ENCODE results near the gene OTOGL.
A peak's percentile ranks its signal among the peaks of the same experiment; 100 is the strongest.

OTOGL gene

GRCh38 chr12:80099259-80099658 is at the start of gene OTOGL:
TSS of gene OTOGL (plus strand) at chr12:80099537. CDS start at chr12:80209432, 109,895 bp downstream.
- no peak for DNase-seq (ENCODE audit: low read depth in 4 of 4, low spot score in 1 of 4)

DNA sequence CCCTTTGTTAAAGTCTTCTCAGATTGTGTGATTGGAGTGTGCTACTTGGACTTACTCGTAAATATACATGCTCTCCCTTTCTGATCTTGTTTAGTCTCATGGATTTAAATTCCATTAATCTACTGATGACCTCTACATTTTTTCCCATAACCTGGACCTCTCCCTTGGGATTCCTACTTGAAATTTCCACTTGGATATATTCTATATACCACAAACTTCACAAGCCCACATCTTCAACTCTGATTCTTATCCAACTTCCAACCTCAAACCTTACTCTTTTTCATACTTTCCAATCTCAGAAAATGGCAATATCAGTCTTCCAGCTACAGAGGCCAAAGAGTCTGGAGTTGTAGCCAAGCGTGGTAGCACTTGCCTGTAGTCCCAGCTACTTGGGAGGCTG is 49.1 kb upstream of the OTOGL start:
- DNase-seq (ENCODE audit: low read depth in 4 of 4, low spot score in 1 of 4) = no peak

DNA sequence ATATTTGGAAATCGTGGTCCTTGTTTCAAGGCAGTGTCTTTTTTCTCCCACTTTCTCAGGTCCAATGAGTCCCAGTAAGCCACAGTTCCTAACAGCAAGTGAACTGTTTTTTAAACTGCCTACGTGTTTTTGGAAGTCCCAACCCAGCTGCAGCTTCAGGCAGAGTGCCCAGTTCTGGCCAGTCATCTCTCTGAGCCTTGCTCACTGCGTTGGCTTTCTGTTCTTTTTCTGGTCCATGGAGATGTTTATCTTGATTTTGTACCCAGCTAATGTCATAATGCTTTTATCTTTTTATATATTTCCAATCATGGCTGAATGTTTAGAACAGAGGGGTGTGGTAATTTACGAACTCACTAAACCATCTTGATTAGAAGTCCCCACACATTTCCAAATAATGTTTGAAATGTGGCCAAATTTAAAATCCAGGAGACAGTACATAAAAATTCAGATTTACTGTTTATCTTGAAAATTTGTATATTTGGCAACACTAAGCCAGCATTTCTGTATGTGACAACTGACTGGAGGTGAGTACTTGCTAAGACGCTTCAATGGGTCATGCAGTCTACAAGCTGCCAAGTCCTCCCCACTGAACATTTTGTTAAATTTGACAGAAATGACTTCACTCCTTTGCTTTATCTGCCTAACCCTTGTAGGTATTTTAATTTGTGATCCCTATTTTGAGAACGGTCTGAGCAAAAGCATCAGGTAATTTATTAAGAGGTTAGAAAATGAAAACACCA is 46.1 kb upstream of the OTOGL start:
- DNase-seq (ENCODE audit: low read depth in 4 of 4, low spot score in 1 of 4) = no peak

DNA sequence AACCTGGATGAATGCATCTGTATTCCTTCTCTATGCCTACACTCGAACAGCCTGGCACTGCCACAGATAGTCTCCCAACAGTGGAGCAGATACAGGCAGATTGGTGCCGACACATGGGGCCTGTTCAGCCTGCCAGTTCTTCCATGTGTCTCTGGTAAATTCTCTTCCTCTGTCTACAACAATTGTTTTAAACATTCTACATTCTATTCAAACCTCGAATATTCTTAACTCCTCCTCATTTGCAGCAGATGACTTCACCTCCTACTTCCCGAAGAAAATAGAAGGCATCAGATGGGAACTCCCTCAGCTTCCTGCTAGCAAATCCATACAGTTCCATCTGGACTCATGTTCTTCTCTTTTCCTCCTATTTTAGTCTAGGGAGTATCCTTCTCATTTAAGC is 43.1 kb upstream of the OTOGL start:
- no peak for DNase-seq (ENCODE audit: low read depth in 4 of 4, low spot score in 1 of 4)

DNA sequence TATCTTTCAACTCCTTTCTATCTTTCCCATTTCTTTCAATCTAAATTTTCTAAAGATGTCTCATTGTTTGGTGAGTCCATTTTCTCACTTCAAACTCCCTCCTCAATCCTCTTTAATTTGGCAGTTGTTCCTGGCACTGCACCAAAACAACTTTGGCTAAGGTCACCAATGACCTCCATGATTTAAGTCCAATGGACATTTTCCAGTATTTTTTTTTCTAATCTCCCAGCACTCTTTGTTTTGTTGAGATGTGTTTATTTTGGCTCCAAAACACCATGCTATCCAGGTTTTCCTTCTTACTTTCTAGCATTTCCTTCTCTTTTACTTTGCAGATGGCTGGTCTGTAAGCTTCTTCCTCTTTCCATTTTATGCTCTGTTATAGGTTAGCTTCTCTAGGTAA is 42.5 kb upstream of the OTOGL start:
- no peak for DNase-seq (ENCODE audit: low read depth in 4 of 4, low spot score in 1 of 4)

- no peak for DNase-seq (ENCODE audit: low read depth in 4 of 4, low spot score in 1 of 4)
These were observed 40.8 kb upstream of the OTOGL start for GRCh38 chr12:80058586-80058985.

- DNase-seq (ENCODE audit: low read depth in 4 of 4, low spot score in 1 of 4) = no peak
These were observed 40.2 kb upstream of the OTOGL start for GRCh38 chr12:80059102-80059501.

DNA sequence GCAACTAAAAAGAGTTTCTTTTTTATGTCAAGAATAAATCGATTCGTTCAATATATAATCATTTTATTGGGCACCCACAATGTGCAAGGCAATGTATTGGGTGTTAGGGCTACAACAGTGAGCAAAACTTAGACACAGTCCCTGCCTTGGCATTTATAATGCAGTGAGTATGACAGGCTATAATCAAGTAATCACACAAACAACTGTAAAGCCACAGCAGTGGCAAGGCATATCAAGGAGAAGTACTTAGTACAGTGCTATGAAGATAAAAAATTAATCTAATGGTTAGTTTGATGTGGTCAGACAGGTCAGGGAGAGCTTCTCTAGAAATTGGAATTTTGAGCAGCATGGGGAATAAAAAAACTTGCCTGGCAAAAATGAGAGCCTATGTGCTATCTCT is 39.5 kb upstream of the OTOGL start:
- DNase-seq (ENCODE audit: low read depth in 4 of 4, low spot score in 1 of 4) = no peak

DNA sequence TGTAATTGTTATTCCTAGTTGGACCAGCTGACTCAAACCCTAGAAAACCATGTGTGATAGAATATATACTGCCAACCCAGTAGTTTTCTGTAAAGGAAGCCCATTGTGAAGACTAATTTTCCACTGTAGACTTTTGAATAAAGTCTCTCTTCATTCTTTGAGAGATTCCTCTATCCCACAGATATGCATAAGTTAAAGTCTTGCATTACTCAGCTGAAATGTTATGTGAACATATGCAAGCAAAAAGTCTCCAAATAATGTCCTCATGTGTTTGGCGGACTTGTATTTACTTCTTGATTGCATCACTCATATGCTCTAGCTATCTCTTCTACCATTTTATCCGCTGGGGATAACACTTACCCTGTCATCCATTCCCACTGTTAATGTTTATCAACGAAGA is 35.1 kb upstream of the OTOGL start:
- no peak for DNase-seq (ENCODE audit: low read depth in 4 of 4, low spot score in 1 of 4)

DNA sequence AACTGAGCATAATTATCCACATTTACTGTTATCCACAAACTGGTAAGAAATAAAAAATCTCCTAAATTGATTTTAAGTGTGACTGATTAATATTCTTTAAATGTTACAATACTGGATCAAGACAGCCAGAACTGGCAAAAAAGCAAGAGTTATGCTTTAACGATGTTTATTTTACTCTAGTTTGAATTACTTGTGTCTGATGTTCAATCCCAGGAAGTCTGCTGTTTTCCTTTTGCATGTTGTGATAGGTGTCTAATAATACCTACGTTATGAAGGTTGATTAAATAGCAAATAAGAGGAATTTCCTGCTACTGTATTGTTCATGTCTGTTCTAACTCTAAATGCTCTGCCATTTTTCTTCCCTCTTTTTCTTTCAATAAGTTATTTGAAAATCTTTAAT is 34.4 kb upstream of the OTOGL start:
- no peak for DNase-seq (ENCODE audit: low read depth in 4 of 4, low spot score in 1 of 4)

DNA sequence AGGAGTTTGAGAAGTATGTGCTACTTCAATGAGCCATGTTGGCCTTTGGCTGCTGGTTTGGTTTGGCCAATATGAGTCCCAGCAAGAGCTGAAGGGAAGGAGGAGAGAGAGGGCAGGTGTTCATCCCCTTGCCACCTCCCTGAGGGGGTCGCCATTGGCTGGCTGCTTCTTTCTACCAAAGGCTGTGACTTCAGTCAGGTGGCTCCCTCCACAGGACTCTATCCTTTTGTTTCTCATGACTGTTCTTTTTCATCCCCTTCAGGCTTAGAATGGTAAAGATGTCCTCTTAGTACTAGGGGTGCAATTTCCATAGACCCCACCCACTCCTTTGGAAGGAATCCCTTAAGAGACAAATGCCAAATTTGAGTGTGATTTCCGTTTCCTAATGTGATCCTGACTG is 31.2 kb upstream of the OTOGL start:
- no peak for DNase-seq (ENCODE audit: low read depth in 4 of 4, low spot score in 1 of 4)

GRCh38 chr12:80083892-80084614 is 15.3 kb upstream of the OTOGL start:
- DNase-seq (ENCODE audit: low read depth in 4 of 4, low spot score in 1 of 4) = peak in 2 of 4 experiments; percentile 4 to 7

DNA sequence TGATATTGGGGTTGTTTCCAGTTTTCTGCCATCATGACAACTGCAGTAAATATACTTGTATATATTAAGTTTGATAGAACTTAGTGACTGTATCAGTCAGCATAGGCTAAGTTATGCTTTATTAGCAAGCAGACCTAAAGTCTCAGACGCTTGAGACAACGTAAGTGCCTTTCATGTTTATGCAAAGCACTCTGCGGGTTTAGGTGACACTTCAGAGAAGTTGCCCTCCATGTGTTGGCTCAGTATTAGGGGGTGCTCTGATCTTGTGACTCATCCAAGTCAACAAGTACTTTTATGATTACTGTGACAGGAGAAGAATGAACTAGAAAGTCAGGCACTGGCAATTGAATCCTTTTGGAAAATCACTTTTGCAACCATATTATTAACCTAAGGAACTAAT is 13.3 kb upstream of the OTOGL start:
- no peak for DNase-seq (ENCODE audit: low read depth in 4 of 4, low spot score in 1 of 4)

DNA sequence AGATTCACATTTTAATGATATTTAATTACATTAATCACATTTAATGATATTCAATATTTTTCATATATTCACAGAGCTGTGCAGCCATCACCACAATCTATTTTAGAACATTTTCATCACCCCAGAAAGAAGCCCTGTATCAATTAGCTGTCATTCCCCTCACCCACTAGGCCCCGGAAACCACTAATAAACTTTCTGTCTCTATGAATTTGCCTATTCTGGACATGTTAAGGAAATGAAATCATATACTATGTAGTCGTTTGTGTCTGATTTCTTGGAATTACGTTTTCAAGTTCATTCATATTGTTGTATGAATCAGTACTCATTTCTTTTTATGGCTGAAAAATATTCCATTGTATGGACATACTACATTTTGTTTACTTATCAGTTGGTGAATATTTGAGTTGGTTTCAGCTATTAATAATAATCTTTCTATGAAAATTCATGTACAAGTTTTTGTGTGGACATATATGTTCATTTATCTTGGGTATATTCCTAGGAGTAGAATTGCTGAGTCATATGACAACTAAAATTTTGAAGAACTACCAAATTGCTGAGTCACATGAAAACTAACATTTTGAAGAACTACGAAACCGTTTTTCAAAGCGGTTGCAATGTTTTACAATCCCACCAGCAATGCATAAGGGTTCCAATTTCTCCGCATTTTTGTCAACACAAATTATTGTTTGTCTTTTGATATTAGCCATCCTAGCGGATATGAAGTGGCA is 11.7 kb upstream of the OTOGL start:
- no peak for DNase-seq (ENCODE audit: low read depth in 4 of 4, low spot score in 1 of 4)

GRCh38 chr12:80100591-80100990 is 1.3 kb downstream of the OTOGL start:
- DNase-seq (ENCODE audit: low read depth in 4 of 4, low spot score in 1 of 4) = no peak

DNA sequence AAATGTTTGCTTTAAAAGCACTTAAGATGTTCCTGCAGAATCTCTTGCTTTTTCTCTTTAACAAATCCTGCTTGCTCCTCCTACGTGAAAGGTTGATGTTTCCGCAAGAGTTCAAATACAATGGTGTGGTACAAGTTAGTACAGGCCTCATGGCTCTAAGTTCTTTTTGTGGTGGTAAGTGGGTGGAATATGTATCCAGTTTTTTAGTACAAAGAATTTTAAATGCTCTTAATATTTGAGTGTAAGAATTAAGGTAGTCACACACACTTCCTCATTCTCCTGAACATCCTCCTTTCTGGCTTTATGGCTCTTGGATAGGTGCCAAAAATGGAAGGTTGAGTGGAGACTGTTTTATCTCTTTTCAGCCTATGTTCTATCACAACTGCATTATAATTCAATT is 1.8 kb downstream of the OTOGL start:
- DNase-seq (ENCODE audit: low read depth in 4 of 4, low spot score in 1 of 4) = no peak

DNA sequence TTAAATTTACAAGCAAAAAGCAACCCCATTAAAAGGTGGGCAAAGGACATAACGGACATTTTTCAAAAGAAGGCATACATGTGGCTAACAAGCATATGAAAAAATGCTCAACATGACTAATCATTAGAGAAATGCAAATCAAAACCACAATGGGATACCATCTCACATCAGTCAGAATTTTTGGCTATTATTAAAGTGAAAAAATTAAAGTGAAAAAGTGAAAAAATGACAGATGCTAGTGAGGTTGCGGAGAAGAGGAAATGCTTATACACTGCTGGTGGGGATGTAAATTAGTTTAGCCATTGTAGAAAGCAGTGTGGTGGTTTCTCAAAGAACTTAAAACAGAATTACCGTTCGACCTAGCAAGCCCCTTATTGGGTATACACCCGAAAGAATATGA is 7.9 kb downstream of the OTOGL start:
- no peak for DNase-seq (ENCODE audit: low read depth in 4 of 4, low spot score in 1 of 4)

GRCh38 chr12:80116735-80117134 is 17.4 kb downstream of the OTOGL start:
- no peak for DNase-seq (ENCODE audit: low read depth in 4 of 4, low spot score in 1 of 4)

DNA sequence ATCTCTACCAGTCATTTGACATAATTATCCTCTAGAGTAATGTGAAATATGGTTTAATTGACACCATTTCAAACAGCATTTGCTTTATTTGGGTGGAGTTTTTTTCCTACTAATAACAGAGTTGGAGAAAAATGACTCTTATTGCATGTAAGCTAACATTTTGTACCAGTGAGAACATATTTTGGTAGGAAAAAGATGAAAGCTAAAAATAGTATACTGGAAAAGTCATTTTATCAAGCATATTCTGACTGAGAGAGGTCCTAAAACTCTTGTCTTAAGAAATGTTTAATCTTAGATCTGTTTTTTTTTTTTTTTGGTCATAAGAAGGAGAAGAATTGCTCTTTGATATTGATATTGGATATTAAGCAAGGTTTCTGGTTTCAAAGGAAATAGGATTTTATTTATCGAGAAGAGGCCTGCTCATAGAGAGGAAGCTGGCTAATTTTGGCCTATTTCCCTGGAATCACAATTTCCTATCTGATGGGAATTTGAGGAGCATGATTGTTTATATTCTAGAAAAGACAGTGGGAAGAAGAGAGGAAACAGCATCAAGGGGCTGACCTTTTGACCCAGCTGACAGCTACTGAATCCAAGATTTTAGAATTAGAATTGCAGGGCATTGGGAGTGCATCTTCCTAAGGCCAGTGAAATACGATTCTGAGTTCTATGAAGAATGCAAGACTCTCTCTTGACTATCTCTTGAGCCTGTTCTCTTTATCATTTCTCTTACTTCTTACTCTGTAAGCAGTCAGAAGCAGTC is 19.4 kb downstream of the OTOGL start:
- no peak for DNase-seq (ENCODE audit: low read depth in 4 of 4, low spot score in 1 of 4)

GRCh38 chr12:80120994-80121393 is 21.7 kb downstream of the OTOGL start:
- no peak for DNase-seq (ENCODE audit: low read depth in 4 of 4, low spot score in 1 of 4)

- DNase-seq (ENCODE audit: low read depth in 4 of 4, low spot score in 1 of 4) = no peak
These were observed 22.3 kb downstream of the OTOGL start for GRCh38 chr12:80121661-80122060.
